Islet of Langerhans (tissue), 1 donor: ENCODE data around the gene ETV7.

ENCODE experiments used
- FAIRE-seq: peaks from one replicate; lab custom pipeline; 2011; peaks lifted over from hg19 to GRCh38; lab: Jason Lieb, UNC

The ETV7 gene

GRCh38 chr6:36383606-36384005 lies 3.9 kb downstream of the ETV7 start:
- no peak for FAIRE-seq

- no peak for FAIRE-seq
Measured at GRCh38 chr6:36382976-36383375, 4.5 kb downstream of the ETV7 start.

GRCh38 chr6:36381502-36382389 lies 5.7 kb downstream of the ETV7 start:
- no peak for FAIRE-seq

- no peak for FAIRE-seq
Measured at GRCh38 chr6:36380166-36380565, 7.3 kb downstream of the ETV7 start.

- no peak for FAIRE-seq
Measured at GRCh38 chr6:36378936-36379335, 8.5 kb downstream of the ETV7 start.

GRCh38 chr6:36378243-36378920 lies 9.1 kb downstream of the ETV7 start:
- no peak for FAIRE-seq

- no peak for FAIRE-seq
Measured at GRCh38 chr6:36377594-36377993, 9.9 kb downstream of the ETV7 start.

GRCh38 chr6:36376742-36377141 lies 10.7 kb downstream of the ETV7 start:
- no peak for FAIRE-seq

GRCh38 chr6:36376183-36376582 lies 11.3 kb downstream of the ETV7 start:
- FAIRE-seq = no peak

- no peak for FAIRE-seq
Measured at GRCh38 chr6:36375644-36376155, 11.8 kb downstream of the ETV7 start.

- FAIRE-seq = no peak
Measured at GRCh38 chr6:36374972-36375371, 12.5 kb downstream of the ETV7 start.

GRCh38 chr6:36374194-36374593 lies 13.3 kb downstream of the ETV7 start:
- no peak for FAIRE-seq

GRCh38 chr6:36373368-36374019 lies 14.0 kb downstream of the ETV7 start:
- no peak for FAIRE-seq

- FAIRE-seq = no peak
Measured at GRCh38 chr6:36372088-36372487, 15.4 kb downstream of the ETV7 start.

- FAIRE-seq = no peak
Measured at GRCh38 chr6:36371211-36371610, 16.3 kb downstream of the ETV7 start.

- no peak for FAIRE-seq
Measured at GRCh38 chr6:36370638-36371037, 16.8 kb downstream of the ETV7 start.

- no peak for FAIRE-seq
Measured at GRCh38 chr6:36368921-36369865, 18.3 kb downstream of the ETV7 start.

GRCh38 chr6:36368421-36368820 lies 19.0 kb downstream of the ETV7 start:
- no peak for FAIRE-seq

GRCh38 chr6:36367743-36368142 lies 19.7 kb downstream of the ETV7 start:
- FAIRE-seq = no peak

- FAIRE-seq = no peak
Measured at GRCh38 chr6:36364669-36365479, 22.6 kb downstream of the ETV7 start.
